ENCODE results near the gene TTC21A.
"Not testable (repeated sequence)": the region's sequence is repeated elsewhere in the genome, so short reads cannot be mapped to it uniquely, and the experiment has no call there.

Gene TTC21A, protein sequence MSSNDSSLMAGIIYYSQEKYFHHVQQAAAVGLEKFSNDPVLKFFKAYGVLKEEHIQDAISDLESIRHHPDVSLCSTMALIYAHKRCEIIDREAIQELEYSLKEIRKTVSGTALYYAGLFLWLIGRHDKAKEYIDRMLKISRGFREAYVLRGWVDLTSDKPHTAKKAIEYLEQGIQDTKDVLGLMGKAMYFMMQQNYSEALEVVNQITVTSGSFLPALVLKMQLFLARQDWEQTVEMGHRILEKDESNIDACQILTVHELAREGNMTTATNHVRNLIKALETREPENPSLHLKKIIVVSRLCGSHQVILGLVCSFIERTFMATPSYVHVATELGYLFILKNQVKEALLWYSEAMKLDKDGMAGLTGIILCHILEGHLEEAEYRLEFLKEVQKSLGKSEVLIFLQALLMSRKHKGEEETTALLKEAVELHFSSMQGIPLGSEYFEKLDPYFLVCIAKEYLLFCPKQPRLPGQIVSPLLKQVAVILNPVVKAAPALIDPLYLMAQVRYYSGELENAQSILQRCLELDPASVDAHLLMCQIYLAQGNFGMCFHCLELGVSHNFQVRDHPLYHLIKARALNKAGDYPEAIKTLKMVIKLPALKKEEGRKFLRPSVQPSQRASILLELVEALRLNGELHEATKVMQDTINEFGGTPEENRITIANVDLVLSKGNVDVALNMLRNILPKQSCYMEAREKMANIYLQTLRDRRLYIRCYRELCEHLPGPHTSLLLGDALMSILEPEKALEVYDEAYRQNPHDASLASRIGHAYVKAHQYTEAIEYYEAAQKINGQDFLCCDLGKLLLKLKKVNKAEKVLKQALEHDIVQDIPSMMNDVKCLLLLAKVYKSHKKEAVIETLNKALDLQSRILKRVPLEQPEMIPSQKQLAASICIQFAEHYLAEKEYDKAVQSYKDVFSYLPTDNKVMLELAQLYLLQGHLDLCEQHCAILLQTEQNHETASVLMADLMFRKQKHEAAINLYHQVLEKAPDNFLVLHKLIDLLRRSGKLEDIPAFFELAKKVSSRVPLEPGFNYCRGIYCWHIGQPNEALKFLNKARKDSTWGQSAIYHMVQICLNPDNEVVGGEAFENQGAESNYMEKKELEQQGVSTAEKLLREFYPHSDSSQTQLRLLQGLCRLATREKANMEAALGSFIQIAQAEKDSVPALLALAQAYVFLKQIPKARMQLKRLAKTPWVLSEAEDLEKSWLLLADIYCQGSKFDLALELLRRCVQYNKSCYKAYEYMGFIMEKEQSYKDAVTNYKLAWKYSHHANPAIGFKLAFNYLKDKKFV (N-terminal part only)

DNA sequence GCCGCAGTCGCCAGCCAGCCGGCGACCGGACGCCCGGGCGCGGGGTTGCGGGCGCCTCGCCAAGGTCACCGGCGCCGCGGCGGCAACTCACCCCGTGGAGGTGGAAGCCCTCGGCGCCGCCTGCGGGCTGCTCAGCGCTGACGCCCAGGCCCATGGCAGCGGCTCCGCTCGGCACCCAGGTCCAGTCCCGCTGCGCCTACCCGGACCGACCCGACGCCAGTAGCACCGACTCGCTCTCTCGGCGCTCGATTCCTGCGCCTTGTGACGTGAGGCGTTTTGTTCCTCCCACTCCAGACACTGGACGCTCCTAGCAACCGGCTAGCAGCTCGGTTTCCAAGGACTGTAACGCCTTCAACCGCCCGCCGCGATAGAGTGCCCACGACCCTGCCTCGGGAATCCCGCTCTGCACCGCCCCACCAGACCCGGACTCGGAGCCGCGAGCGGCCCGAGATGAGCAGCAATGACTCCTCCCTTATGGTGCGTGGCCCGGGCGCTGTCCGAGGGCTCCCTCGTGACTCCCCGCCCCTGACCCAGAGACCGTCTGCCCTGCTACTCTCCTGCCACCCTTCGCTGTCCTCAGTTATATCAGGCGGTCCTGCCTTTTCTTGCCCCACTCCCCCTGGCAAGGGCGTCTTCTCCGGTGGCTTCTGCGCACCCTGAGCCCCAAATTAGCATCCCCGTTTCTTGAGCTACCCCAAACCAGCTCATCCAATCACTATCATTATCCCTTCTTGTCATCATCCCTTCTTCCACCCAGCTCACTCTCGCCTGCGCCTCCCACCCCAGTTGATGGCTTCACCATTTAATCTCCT, at the start of gene TTC21A, which contains the start of gene GORASP1:
TSS of gene TTC21A (plus strand) at position 293 of the 812 bp plus-strand sequence. CDS start at position 451, 158 bp downstream.
TSS of gene GORASP1 (minus strand) at position 240 of the 812 bp plus-strand sequence. CDS start at position 154, 86 bp downstream.
- peak; percentile 70 for DNase-seq

GRCh38 chr3:39061228-39061627, 46.3 kb upstream of the TTC21A start:
- not testable (repeated sequence) for DNase-seq

- DNase-seq, result no peak
Measured at GRCh38 chr3:39062180-39062579, 45.3 kb upstream of the TTC21A start.

- no peak for DNase-seq
Measured at GRCh38 chr3:39063143-39063542, 44.3 kb upstream of the TTC21A start.

DNA sequence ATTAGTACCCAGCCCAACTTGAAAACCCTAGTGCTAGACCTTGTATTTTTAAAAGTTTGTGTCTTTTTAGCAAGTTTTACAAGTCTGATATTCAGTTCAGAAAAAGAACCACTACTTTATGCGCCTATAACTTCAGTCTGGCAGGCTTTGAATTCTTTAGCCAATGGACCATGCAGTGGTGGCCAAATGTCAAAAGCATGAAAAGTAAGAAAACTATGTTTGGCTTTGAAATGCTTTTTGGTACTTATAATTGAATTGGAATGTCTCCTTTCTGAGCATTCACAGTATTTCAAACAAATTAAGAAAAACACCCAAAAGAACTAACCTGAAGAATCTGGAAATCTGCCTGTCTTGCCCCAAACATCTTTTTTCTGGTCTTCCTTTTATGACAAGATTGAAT, 42.8 kb upstream of the TTC21A start:
- DNase-seq, result no peak

GRCh38 chr3:39065197-39065596, 42.3 kb upstream of the TTC21A start:
- no peak for DNase-seq

GRCh38 chr3:39067286-39067685, 40.2 kb upstream of the TTC21A start:
- DNase-seq, result no peak

GRCh38 chr3:39068556-39068955, 38.9 kb upstream of the TTC21A start:
- no peak for DNase-seq

DNA sequence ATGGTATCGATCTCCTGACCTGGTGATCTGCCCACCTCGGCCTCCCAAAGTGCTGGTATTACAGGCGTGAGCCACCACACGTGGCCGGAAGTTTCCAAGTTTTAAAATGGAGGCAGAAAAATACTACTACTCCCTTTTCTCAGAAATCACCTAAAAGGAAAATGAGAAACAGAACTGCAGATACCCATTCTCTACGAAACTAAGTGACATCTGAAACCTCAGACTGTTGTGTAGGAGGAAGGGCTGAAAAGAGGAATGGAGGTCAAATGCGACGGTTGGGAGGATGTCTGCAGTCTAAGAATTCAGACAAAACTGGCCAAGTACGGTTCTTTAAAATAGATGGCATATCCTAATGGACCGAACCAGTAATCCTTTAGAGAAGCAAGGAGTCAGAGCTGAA, 31.6 kb upstream of the TTC21A start:
- no peak for DNase-seq

DNA sequence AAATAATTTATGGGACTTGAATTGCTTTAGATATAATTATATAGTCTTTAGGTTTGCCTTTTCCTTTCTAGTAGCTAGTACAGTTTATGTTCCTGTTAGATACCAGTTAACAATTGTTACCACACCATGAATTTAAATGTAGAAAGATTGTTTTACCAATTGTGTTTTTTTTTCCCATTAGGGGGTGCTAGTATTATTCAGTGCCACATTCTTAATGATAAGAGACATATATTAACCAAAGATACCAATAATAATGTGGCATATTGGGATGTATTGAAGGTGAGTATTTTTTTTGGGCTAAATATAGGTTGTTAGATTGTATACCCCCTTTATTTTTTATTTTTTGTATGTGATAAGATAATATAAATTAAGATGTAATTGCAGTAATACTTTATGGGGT, 27.9 kb upstream of the TTC21A start:
- DNase-seq, result no peak

GRCh38 chr3:39080026-39080425, 27.5 kb upstream of the TTC21A start:
- DNase-seq, result no peak

DNA sequence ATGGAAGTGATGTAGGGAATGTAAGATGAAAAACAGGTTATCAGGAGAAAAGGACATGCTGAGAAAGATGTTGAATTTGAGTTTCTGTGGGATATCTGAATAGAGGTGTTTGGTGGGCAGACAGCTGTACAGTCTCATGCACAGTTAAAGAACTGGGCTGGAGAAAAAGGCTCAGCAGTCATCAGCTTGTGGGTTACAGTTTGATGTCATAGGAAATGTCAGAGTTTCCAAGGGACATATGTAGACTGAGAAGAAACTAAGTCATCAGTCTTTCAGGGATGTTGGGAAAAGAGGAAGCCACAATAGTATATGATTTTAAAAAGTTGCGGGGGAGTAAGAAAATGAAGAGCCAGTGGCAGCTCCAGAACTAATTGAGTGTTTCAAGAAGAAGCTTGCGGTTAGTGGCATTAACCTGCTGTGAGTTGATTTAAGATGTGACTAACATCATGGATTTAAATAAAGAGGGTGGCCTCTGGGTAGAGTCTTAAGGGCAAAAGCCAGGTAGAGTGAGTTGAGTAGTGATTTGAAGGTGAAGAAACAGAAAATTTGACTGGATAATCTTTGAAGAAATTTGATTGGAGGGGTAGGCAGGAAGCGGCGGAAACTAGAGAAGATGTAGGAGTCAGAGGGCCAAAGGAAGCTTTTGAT, 24.7 kb upstream of the TTC21A start:
- no peak for DNase-seq

DNA sequence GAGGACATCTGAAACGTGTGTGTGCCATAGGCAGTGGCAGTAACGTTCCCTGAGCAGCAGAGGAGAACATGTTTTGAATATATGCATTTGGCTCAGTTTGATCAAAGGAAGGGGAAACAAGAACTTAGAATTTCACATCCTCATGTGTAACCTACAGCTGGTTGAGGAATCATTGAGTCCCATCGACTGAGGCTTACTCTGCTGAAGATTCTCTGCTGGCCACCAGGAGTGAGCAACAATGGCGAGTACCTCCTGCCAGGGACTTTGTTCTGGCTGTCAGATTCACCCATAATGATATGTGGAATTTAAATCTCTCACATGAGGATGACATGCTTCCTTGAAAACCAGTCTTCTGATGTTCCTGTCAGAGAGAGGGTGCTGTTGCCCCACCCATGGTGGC, 21.3 kb upstream of the TTC21A start:
- DNase-seq, result no peak

GRCh38 chr3:39088456-39088855, 19.0 kb upstream of the TTC21A start:
- no peak for DNase-seq

DNA sequence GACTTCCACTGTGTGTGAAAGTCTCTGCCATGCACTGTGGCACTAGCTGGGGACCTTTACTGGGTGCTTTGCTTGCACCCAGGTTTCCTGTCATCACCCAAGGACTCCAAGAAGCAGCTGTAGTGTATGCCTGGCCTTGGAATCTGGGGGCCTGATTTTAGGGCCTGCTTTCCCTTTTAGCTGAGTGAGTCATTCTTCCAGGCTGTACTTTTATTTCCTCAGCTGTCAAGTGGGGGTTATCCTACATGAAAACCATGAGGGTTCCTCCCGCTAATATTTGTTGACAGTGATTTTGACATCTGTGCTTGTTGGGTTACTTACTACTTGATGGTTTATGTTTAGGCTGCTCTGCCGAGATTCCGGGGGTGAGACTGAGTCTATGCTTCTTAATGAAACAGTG, 18.6 kb upstream of the TTC21A start:
- no peak for DNase-seq

- no peak for DNase-seq
Measured at GRCh38 chr3:39090922-39091321, 16.6 kb upstream of the TTC21A start.

DNA sequence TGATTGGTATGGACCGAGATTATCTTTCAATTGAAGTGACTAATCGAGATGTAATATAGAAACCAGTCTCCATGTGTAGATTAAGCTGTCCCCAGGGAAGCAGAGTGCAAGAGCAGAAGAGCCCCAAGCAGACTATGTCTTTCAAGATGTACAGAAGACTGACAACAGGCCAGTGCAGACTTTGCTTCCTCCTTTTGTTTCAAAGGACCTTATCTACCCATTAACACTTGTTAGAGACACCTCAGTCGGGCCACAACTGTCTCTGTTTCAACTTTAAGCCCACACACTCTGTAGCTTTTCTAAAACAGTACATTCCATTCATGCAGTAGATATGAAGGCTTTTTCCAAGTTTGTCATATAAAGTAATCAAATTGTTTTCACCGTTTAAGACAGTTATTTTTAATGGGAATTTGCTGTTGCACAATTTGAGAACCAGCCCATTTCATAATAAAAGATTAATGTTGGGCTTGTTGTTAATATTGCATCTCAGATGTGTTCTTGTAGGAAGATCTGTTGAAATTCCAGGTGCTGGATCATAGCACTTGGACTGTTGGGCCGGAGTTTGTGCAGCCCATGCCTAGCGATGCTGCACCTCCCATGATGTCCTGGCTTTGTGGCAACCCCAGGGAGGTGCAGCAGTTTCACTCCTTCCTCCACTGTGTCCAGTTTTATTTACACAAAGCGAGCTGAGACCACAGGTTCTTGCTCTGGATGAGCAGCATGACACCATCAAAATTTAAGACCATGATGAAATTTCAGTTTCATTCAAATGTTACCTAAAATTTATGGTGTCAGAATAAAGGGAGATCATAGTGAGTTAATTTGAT, 12.4 kb upstream of the TTC21A start:
- DNase-seq, result no peak

DNA sequence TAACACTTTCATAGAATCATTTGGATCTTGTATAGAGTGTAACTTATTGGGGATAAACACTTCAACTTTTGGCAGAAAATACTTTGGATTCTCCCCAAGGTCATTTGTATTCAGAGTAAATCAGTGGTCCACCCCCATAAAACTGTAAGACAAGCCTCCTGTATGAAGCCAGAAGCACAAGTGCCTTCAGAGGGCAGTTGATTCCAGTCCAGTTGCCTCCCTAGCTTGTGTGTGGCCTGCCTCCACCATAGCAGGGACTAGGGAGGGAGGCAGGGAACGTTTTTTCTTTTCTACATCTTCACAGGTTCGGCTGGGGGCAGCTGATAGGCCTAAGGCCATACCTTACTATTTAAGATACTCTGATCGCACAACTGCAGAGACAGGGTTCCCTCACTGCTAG, 11.7 kb upstream of the TTC21A start:
- DNase-seq, result no peak

GRCh38 chr3:39096775-39097174, 10.7 kb upstream of the TTC21A start:
- no peak for DNase-seq

GRCh38 chr3:39097716-39098472, 9.6 kb upstream of the TTC21A start:
- no peak for DNase-seq
